Heart right ventricle (tissue), 16 donors: Measurements from ENCODE around the gene PAPSS1. TPM values are rescaled to one million over a fixed set of nuclear protein-coding genes. Genes with fewer than 3 reads are reported as not detected.

Experiments
- ATAC-seq, 8 donors: fragments of 200-7000 bp; cut with Tn5 transposase; one replicate each; pipeline ENCODE4 v1.9.1; 2020; ENCODE audit warnings: mild to moderate bottlenecking in 8 of 8, moderate library complexity in 8 of 8, moderate number of reproducible peaks in 1 of 8
- DNase-seq, 2 donors: peaks; one replicate each; pipeline ENCODE4 v3.0.0-alpha.2; 2020
- H3K27ac ChIP-seq, 10 donors: fragments of 200-600 bp; sonication (generic) in 2 of 10; one replicate each; pipeline versions ENCODE4 v1.5.0 to v1.8.0; 2020 to 2022; ENCODE audit warnings: mild to moderate bottlenecking in 3 of 10
- H3K27me3 ChIP-seq, 7 donors: fragments of 200-600 bp; one replicate each; pipeline ENCODE4 v1.8.0; 2021 to 2022; ENCODE audit warnings: mild to moderate bottlenecking in 2 of 7
- H3K36me3 ChIP-seq, 9 donors: fragments of 200-600 bp; sonication (generic) in 1 of 9; one replicate each; pipeline versions ENCODE4 v1.5.0 to v1.8.0; 2020 to 2022; ENCODE audit warnings: mild to moderate bottlenecking in 2 of 9
- H3K4me1 ChIP-seq, 9 donors: fragments of 200-600 bp; sonication (generic) in 1 of 9; one replicate each; pipeline versions ENCODE4 v1.5.0 to v1.8.0; 2020 to 2022; ENCODE audit warnings: mild to moderate bottlenecking in 4 of 9
- H3K4me3 ChIP-seq, 10 donors: fragments of 200-600 bp; sonication (generic) in 2 of 10; one replicate each; pipeline versions ENCODE4 v1.5.0 to v1.8.0; 2020 to 2022; ENCODE audit warnings: mild to moderate bottlenecking in 7 of 10, moderate library complexity in 2 of 10
- H3K9me3 ChIP-seq, 11 donors: fragments of 200-600 bp in 10 of 11; sonication (generic) in 2 of 11; one replicate each; pipeline versions ENCODE4 v1.5.0 to v1.8.0; 2013 to 2022; ENCODE audit warnings: mild to moderate bottlenecking in 2 of 11, control low read depth in 1 of 11, moderate library complexity in 1 of 11
- CTCF ChIP-seq, 9 donors: fragments of 200-600 bp; sonication (generic) in 2 of 9; IDR thresholded peaks; one replicate each; pipeline versions ENCODE4 v1.5.0 to v1.8.0; 2021 to 2022; ENCODE audit warnings: antibody characterized with exemption in 9 of 9, mild to moderate bottlenecking in 5 of 9, moderate library complexity in 1 of 9
- WGBS, 2 donors: extraction: QIAGEN DNeasy Blood & Tissue Kit; methylation state at CpG; one replicate each; pipeline ENCODE4 v1.1.7; 2013; ENCODE audit warnings: inconsistent platforms in 1 of 2; 5-methylcytosine and 5-hydroxymethylcytosine counted together
- intact Hi-C, 10 donors: fragments of 100-400 bp; cut with DNase I; formaldehyde crosslinking; loops; one replicate each; pipeline versions ENCODE4 v1.11.1 to v1.14.2; 2022
- polyA plus RNA-seq, 2 donors: library from polyadenylated mRNA; stranded (reverse); fragments of 200-250 nt; gene quantifications; one replicate each; pipeline ENCODE4 v1.2.3, GENCODE V29; 2013
- total RNA-seq, 10 donors: library from RNA; stranded (reverse); fragmentation: NEBNext Ultra II Directional in 3 of 10; extraction: Animal tissue kit (Norgen Biotek cat#: 25700) in 3 of 10; gene quantifications; one replicate each; pipeline versions ENCODE4 v1.2.1 to v1.2.4, GENCODE V29; 2021 to 2023
- donor health status: Arrhythmogenic right ventricular cardiomyopathy.
- donor health status: ischemic (EF 13 %, LVEDD 7.1; RV severe dilation, severe dysfunction).
- donor health status: healthy with polysubstance abuse.
- donor health status: DM: no; HTN: yes; CAD: no.
- donor health status: DM: no; HTN: no; CAD: no.
- donor health status: ischemic (EF 25% LVEDD 6.9; RV normal size, moderate dysfunction).
- donor health status: ischemic (EF 25% LVEDD 5.7; RV mildly dilated, moderate dysfunction).
- donor health status: healthy.
- donor health status: DM: yes; HTN: yes; CAD: no.
- donor health status: Ischemic cardiomyopathy.
- donor health status: ischemic (EF 35%, LVEDD 5.7; RV mildly dilated, moderate dysfunction).
- donor health status: nonischemic (EF 11% LVEDD 7.7; RV severe dilation, severe dysfunction).
- donor health status: DM: yes; HTN: yes; CAD: no.
- donor health status: PGD.
- donor health status: ischemic (EF 29% LVEDD 5.4; RV normal size, mild dysfunction).
- donor health status: nonischemic (EF 23%, LVEDD 6.1; RV moderate dilation, normal function).

PAPSS1 gene
- total and polyA plus RNA-seq, 12 donors, result 6.9 to 18.9 (median 10.7) TPM

GRCh38 chr4:107600983-107601382 is 119.1 kb downstream of the PAPSS1 start:
- DNase-seq, result no peak
- no peak overlapping the region for H3K4me3 ChIP-seq
- H3K27me3 ChIP-seq, result no peaks in the 10 kb centered on the region
- H3K4me1 ChIP-seq, result no peaks in the 10 kb centered on the region
- no peaks in the 10 kb centered on the region for H3K9me3 ChIP-seq
- ATAC-seq, result no peak
- H3K36me3 ChIP-seq, result no peaks in the 10 kb centered on the region
- TF ChIP-seq CTCF (IDR thresholded peaks at IDR 0.05), result no peak
- no peak overlapping the region for H3K27ac ChIP-seq
- intact Hi-C loops, result no loop called here

GRCh38 chr4:107600436-107600835 is 119.6 kb downstream of the PAPSS1 start:
- H3K9me3 ChIP-seq, result no peaks in the 10 kb centered on the region
- 51 to 56% methylated on average over 2 of the region's 2 CpGs for WGBS, 2 donors
- H3K4me3 ChIP-seq, result no peak overlapping the region
- no peaks in the 10 kb centered on the region for H3K36me3 ChIP-seq
- no peak for DNase-seq
- ATAC-seq, result no peak
- H3K27me3 ChIP-seq, result no peaks in the 10 kb centered on the region
- TF ChIP-seq CTCF (IDR thresholded peaks at IDR 0.05), result no peak
- H3K27ac ChIP-seq, result no peak overlapping the region
- intact Hi-C loops, result no loop called here
- H3K4me1 ChIP-seq, result no peaks in the 10 kb centered on the region

- 62 to 64% methylated on average over 3 of the region's 3 CpGs for WGBS, 2 donors
- no peak for TF ChIP-seq CTCF (IDR thresholded peaks at IDR 0.05)
- ATAC-seq (no peak), DNase-seq (no peak)
- H3K4me1 ChIP-seq, result no peaks in the 10 kb centered on the region
- no peaks in the 10 kb centered on the region for H3K9me3 ChIP-seq
- no peaks in the 10 kb centered on the region for H3K27me3 ChIP-seq
- no peaks in the 10 kb centered on the region for H3K36me3 ChIP-seq
- intact Hi-C loops, result no loop called here
- H3K27ac ChIP-seq, result no peak overlapping the region
- no peak overlapping the region for H3K4me3 ChIP-seq
Observed at GRCh38 chr4:107599841-107600240, 120.2 kb downstream of the PAPSS1 start.

GRCh38 chr4:107593230-107593629 is 126.8 kb downstream of the PAPSS1 start:
- no peak for TF ChIP-seq CTCF (IDR thresholded peaks at IDR 0.05)
- DNase-seq, result no peak
- Histone ChIP-seq H3K27me3 (no peaks in the 10 kb centered on the region), H3K4me3 (no peak overlapping the region), H3K36me3 (no peaks in the 10 kb centered on the region), H3K27ac (no peak overlapping the region), H3K4me1 (no peaks in the 10 kb centered on the region), H3K9me3 (peaks cover 0 to 48% (median 25%) of the 10 kb centered on the region in 11 donors)
- no peak for ATAC-seq
- intact Hi-C loops, result no loop called here
- WGBS, 2 donors, result 52 to 76% methylated on average over 1 of the region's 1 CpG

GRCh38 chr4:107592519-107592918 is 127.5 kb downstream of the PAPSS1 start:
- DNase-seq (no peak), ATAC-seq (no peak)
- H3K4me1 ChIP-seq, result no peaks in the 10 kb centered on the region
- WGBS, 2 donors, result 21 to 43% methylated on average over 2 of the region's 2 CpGs
- H3K4me3 ChIP-seq, result no peak overlapping the region
- H3K36me3 ChIP-seq, result no peaks in the 10 kb centered on the region
- TF ChIP-seq CTCF (IDR thresholded peaks at IDR 0.05), result no peak
- peaks cover 0 to 55% (median 29%) of the 10 kb centered on the region in 11 donors for H3K9me3 ChIP-seq
- no peaks in the 10 kb centered on the region for H3K27me3 ChIP-seq
- intact Hi-C loops, result no loop called here
- no peak overlapping the region for H3K27ac ChIP-seq
